GM12878 (cell line): ENCODE results near the gene EIF4E1B. TPM values are rescaled to one million over a fixed set of nuclear protein-coding genes. Genes with fewer than 3 reads are reported as not detected.
A peak's percentile ranks its signal among the peaks of the same experiment; 100 is the strongest.

Experiments
- ATAC-seq: fragments of 200-7000 bp; cut with Tn5 transposase; 3 replicates; pipeline ENCODE4 v1.9.1; 2020; ENCODE audit warnings: mild to moderate bottlenecking, moderate library complexity
- BruUV-seq: library from RNA; stranded (reverse); fragments of 400-500 nt; replicated peaks from 2 replicates; lab custom pipeline; 2021; lab: Mats Ljungman, UMichigan
- CTCF ChIA-PET: fragments of 300-600 bp; sonication (Branson Sonifier 250); formaldehyde crosslinking; extraction: SDS; loops from one replicate; lab custom pipeline; 2021; ENCODE audit warnings: inconsistent platforms; lab: Yijun Ruan, JAX
- POLR2A ChIA-PET: fragments of 350-600 bp; formaldehyde crosslinking; extraction: SDS; loops from one replicate; lab custom pipeline; 2021; ENCODE audit warnings: inconsistent platforms; lab: Charles Lee
- RAD21 ChIA-PET: fragments of 300-600 bp; sonication (Branson Sonifier 250); formaldehyde crosslinking; loops from one replicate; lab custom pipeline; 2023; ENCODE audit warnings: antibody characterized with exemption; ENCODE audit not compliant: unreplicated experiment; lab: Charles Lee
- SMC1A ChIA-PET: fragments of 300-600 bp; sonication (Branson Sonifier 250); formaldehyde crosslinking; loops from one replicate; lab custom pipeline; 2023; ENCODE audit not compliant: unreplicated experiment, uncharacterized antibody; lab: Charles Lee
- DNase-seq: peaks from one replicate; pipeline ENCODE4 v3.0.0-alpha.2; 2011; ENCODE audit warnings: low read depth, low spot score
- FAIRE-seq: peaks from 3 replicates; lab custom pipeline; 2011; peaks lifted over from hg19 to GRCh38; lab: Jason Lieb, UNC
- H2AFZ ChIP-seq: 2 replicates; pipeline ENCODE4 v1.6.0; 2011; ENCODE audit warnings: low read depth, low read length, control low read depth; ENCODE audit not compliant: control insufficient read depth
- H3K27ac ChIP-seq: 2 replicates; pipeline ENCODE4 v1.5.1; 2011; ENCODE audit warnings: control low read depth; ENCODE audit not compliant: control insufficient read depth, insufficient read depth
- H3K27me3 ChIP-seq, 2 experiments: replicated peaks in 1 of 2; 2 replicates each; pipeline versions ENCODE4 v1.6.0 to v1.6.1; 2011; ENCODE audit warnings: low read length in 1 of 2; ENCODE audit not compliant: control insufficient read depth in 2 of 2, insufficient read depth in 2 of 2
- H3K36me3 ChIP-seq, 2 experiments: 2 replicates each; pipeline ENCODE4 v1.5.1; 2011; ENCODE audit warnings: low read length in 1 of 2; ENCODE audit not compliant: control insufficient read depth in 2 of 2, insufficient read depth in 2 of 2
- H3K4me1 ChIP-seq: 2 replicates; pipeline ENCODE4 v1.6.1; 2011; ENCODE audit warnings: mild to moderate bottlenecking, low read length, moderate library complexity, mixed read lengths; ENCODE audit not compliant: control insufficient read depth, insufficient read depth
- H3K4me2 ChIP-seq: 2 replicates; pipeline ENCODE4 v1.6.0; 2011; ENCODE audit warnings: control low read depth; ENCODE audit not compliant: control insufficient read depth, insufficient read depth
- H3K4me3 ChIP-seq: fragments of 200-600 bp; sonication (generic); 2 replicates; pipeline ENCODE4 v1.5.1; 2016
- H3K79me2 ChIP-seq: 2 replicates; pipeline ENCODE4 v1.6.0; 2011; ENCODE audit warnings: low read length; ENCODE audit not compliant: control insufficient read depth, insufficient read depth
- H3K9ac ChIP-seq: 2 replicates; pipeline ENCODE4 v1.8.0; 2011; ENCODE audit warnings: low read length, control low read depth, mixed read lengths; ENCODE audit not compliant: control insufficient read depth, insufficient read depth
- H3K9me3 ChIP-seq: replicated peaks from 3 replicates; pipeline ENCODE4 v1.5.1; 2011; ENCODE audit warnings: mild to moderate bottlenecking, low read length; ENCODE audit not compliant: control insufficient read depth, insufficient read depth
- H4K20me1 ChIP-seq: 2 replicates; pipeline ENCODE4 v1.6.0; 2011; ENCODE audit not compliant: control insufficient read depth, insufficient read depth
- BHLHE40 ChIP-seq, 2 experiments: fragments of 450-650 bp in 1 of 2; IDR thresholded peaks; 2 replicates each; pipeline ENCODE4 v1.6.1; 2011 to 2017; ENCODE audit warnings: low read depth in 2 of 2, borderline replicate concordance in 1 of 2, improper control_type of control experiment in 1 of 2, low read length in 1 of 2, mild to moderate bottlenecking in 1 of 2
- CHD1 ChIP-seq: IDR thresholded peaks from 2 replicates; pipeline ENCODE4 v1.6.1; 2012; ENCODE audit warnings: low read depth, low read length, improper control_type of control experiment
- IKZF1 ChIP-seq: fragments of 450-650 bp; conservative IDR thresholded peaks from 2 replicates; pipeline ENCODE4 v1.6.1; 2017; ENCODE audit warnings: antibody characterized with exemption, mild to moderate bottlenecking
- NR2C2 ChIP-seq: IDR thresholded peaks from 2 replicates; pipeline ENCODE4 v1.6.1; 2011; ENCODE audit warnings: borderline replicate concordance, low read depth; ENCODE audit not compliant: control insufficient read depth, insufficient read length
- ZNF384 ChIP-seq: IDR thresholded peaks from 2 replicates; pipeline ENCODE4 v1.6.1; 2012; ENCODE audit warnings: low read depth, mild to moderate bottlenecking, low read length, improper control_type of control experiment, borderline replicate concordance
- WGBS: methylation state at CpG from one replicate; pipeline ENCODE4 v1.1.6; 2016; ENCODE audit warnings: low lambda C conversion rate; ENCODE audit not compliant: insufficient replicate concordance, insufficient coverage; ENCODE audit errors: missing lambda C conversion rate; 5-methylcytosine and 5-hydroxymethylcytosine counted together
- in situ Hi-C: fragments of 300-500 bp; cut with MboI; formaldehyde crosslinking; loops from 9 replicates; pipeline ENCODE4 v1.14.3; 2018; ENCODE audit warnings: mixed read lengths
- intact Hi-C: fragments of 100-400 bp; cut with micrococcal nuclease; formaldehyde crosslinking; loops from one replicate; pipeline ENCODE4 v1.14.2; 2022; ENCODE audit not compliant: unreplicated experiment
- polyA plus RNA-seq, 11 experiments: library from polyadenylated mRNA; depleted of rRNA in 4 of 11; unstranded in 6 of 11; stranded (reverse) in 5 of 11; fragments of >200 nt; fragmentation: Nextera tagmentation in 4 of 11; fragmentation: Illumina TruSeq in 1 of 11; extraction: Ambion mirVana in 4 of 11; extraction: Trizol in 1 of 11; gene quantifications; 1 replicate in 1 of 11; 2 replicates in 10 of 11; pipeline versions ENCODE4 v1.2.1 to v1.2.3, GENCODE V29; 2011 to 2016; ENCODE audit warnings: inconsistent platforms in 2 of 11, missing spikeins in 2 of 11, low read depth in 1 of 11
- total RNA-seq, 4 experiments: library from RNA; depleted of rRNA in 3 of 4; stranded (reverse); fragments of >200 nt in 3 of 4; fragmentation: Illumina TruSeq in 1 of 4; extraction: Trizol in 1 of 4; gene quantifications; 2 replicates each; pipeline versions ENCODE4 v1.2.1 to v1.2.3, GENCODE V29; 2013 to 2021

EIF4E1B gene
- total and polyA plus RNA-seq, 10 of the 15 experiments (the other 5 are each of a cell fraction or from before 2014, with no cell fraction given): not detected

- RAD21 ChIA-PET: interaction anchor here (0.8 to 2.7 kb wide), 2 partner anchors 12 to 111 kb away, joined by 8 to 20 read pairs; partner anchors contain the start of gene RNF44
- in situ Hi-C loops: no loop called here
- FAIRE-seq: no peak
- Histone ChIP-seq H3K4me2 (peak overlapping the region; percentile 51), H3K36me3 (no peaks in the 10 kb centered on the region), H3K79me2 (no peaks in the 10 kb centered on the region)
- TF ChIP-seq CHD1: no peak
- TF ChIP-seq BHLHE40 (IDR thresholded peaks at IDR 0.05; ENCODE audit: borderline replicate concordance in 1 of 2, low read depth in 2 of 2, low read length in 1 of 2): no peak
- TF ChIP-seq ZNF384: no peak
- no peak for TF ChIP-seq NR2C2
- TF ChIP-seq IKZF1: no peak
- TF ChIP-seq, all 136 proteins: peak for 0
- H3K9me3 ChIP-seq: no peaks in the 10 kb centered on the region
- no peaks in the 10 kb centered on the region for H4K20me1 ChIP-seq
- no peak for ATAC-seq
- no TSS peak for BruUV-seq
- SMC1A ChIA-PET: interaction anchor here (1.5 to 2.1 kb wide), 2 partner anchors 13 to 233 kb away, joined by 3 to 7 read pairs; no protein-coding TSS in a partner anchor
- intact Hi-C loops: loop anchor here (5.0 to 10.0 kb wide), 2 partner anchors 76 to 233 kb away; partner anchors contain the start of gene CLTB
- POLR2A ChIA-PET: interaction anchor here (0.5 to 1.4 kb wide), 4 partner anchors 13 to 376 kb away, joined by 3 to 5 read pairs (median 4); partner anchors contain the start of gene RNF44
- peaks cover 29% of the 10 kb centered on the region for H3K4me1 ChIP-seq
- no peaks in the 10 kb centered on the region for H3K27me3 ChIP-seq
- WGBS: 36% methylated on average over 18 of the region's 20 CpGs
- peak overlapping the region; percentile 88 for H3K4me3 ChIP-seq
- peak overlapping the region; percentile 83 for H3K9ac ChIP-seq
- CTCF ChIA-PET: interaction anchor here (1.0 to 3.4 kb wide), 4 partner anchors 10 to 74 kb away, joined by 8 to 19 read pairs (median 14); no protein-coding TSS in a partner anchor
- no peak for DNase-seq
- H3K27ac ChIP-seq: no peak overlapping the region
- peak overlapping the region; percentile 78 for H2AFZ ChIP-seq
These were observed 17.5 kb downstream of the EIF4E1B start for GRCh38 chr5:176647843-176648473.
